ENCODE results near the gene ATG4C.
"Not testable (repeated sequence)": the region's sequence is repeated elsewhere in the genome, so short reads cannot be mapped to it uniquely, and the experiment has no call there.

Gene ATG4C

GRCh38 chr1:62759232-62759875, 24.6 kb upstream of the ATG4C start:
- H3K4me1 ChIP-seq (ENCODE audit: control insufficient read depth, insufficient read depth, low read length, poor library complexity, severe bottlenecking); H3K36me3 ChIP-seq (ENCODE audit: control insufficient read depth, insufficient read depth, low read length); H3K4me3 ChIP-seq (ENCODE audit: extremely low read depth, insufficient read depth, low read length, poor library complexity, severe bottlenecking); H3K9me3 ChIP-seq (ENCODE audit: control insufficient read depth, low read length); H3K27ac ChIP-seq (ENCODE audit: low read depth, low read length, severe bottlenecking): not testable (repeated sequence)
- 84 to 89% methylated on average over 2 of the region's 5 CpGs for WGBS, 2 experiments (ENCODE audit: insufficient coverage in 2 of 2)

GRCh38 chr1:62760021-62760782, 23.7 kb upstream of the ATG4C start:
- not testable (repeated sequence) for H3K9me3 ChIP-seq (ENCODE audit: control insufficient read depth, low read length); H3K4me3 ChIP-seq (ENCODE audit: extremely low read depth, insufficient read depth, low read length, poor library complexity, severe bottlenecking); H3K27ac ChIP-seq (ENCODE audit: low read depth, low read length, severe bottlenecking); H3K4me1 ChIP-seq (ENCODE audit: control insufficient read depth, insufficient read depth, low read length, poor library complexity, severe bottlenecking); H3K36me3 ChIP-seq (ENCODE audit: control insufficient read depth, insufficient read depth, low read length)
- WGBS, 2 experiments (ENCODE audit: insufficient coverage in 2 of 2) = 76 to 84% methylated on average over 2 to 3 of the region's 6 CpGs

GRCh38 chr1:62761223-62761870, 22.6 kb upstream of the ATG4C start:
- H3K36me3 ChIP-seq (ENCODE audit: control insufficient read depth, insufficient read depth, low read length); H3K4me3 ChIP-seq (ENCODE audit: extremely low read depth, insufficient read depth, low read length, poor library complexity, severe bottlenecking); H3K9me3 ChIP-seq (ENCODE audit: control insufficient read depth, low read length); H3K4me1 ChIP-seq (ENCODE audit: control insufficient read depth, insufficient read depth, low read length, poor library complexity, severe bottlenecking); H3K27ac ChIP-seq (ENCODE audit: low read depth, low read length, severe bottlenecking): not testable (repeated sequence)
- WGBS, 2 experiments (ENCODE audit: insufficient coverage in 2 of 2) = 94 to 96% methylated on average over 23 to 25 of the region's 30 CpGs

DNA sequence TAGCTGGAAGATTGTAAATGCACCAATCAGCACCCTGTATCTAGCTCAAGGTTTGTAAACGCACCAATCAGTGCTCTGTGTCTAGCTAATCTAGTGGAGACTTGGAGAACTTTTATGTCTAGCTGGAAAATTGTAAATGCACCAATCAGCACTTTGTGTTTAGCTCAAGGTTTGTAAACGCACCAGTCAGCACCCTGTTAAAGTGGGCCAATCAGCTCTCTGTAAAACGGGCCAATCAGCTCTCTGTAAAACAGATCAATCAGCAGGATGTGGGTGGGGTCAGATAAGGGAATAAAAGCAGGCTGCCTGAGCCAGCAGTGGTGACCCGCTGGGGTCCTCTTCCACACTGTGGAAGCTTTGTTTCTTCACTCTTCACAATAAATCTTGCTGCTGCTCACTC, 21.9 kb upstream of the ATG4C start:
- H3K4me1 ChIP-seq (ENCODE audit: control insufficient read depth, insufficient read depth, low read length, poor library complexity, severe bottlenecking); H3K36me3 ChIP-seq (ENCODE audit: control insufficient read depth, insufficient read depth, low read length); H3K27ac ChIP-seq (ENCODE audit: low read depth, low read length, severe bottlenecking); H3K9me3 ChIP-seq (ENCODE audit: control insufficient read depth, low read length); H3K4me3 ChIP-seq (ENCODE audit: extremely low read depth, insufficient read depth, low read length, poor library complexity, severe bottlenecking): not testable (repeated sequence)
- 84 to 94% methylated on average over 4 of the region's 4 CpGs for WGBS, 2 experiments (ENCODE audit: insufficient coverage in 2 of 2)

DNA sequence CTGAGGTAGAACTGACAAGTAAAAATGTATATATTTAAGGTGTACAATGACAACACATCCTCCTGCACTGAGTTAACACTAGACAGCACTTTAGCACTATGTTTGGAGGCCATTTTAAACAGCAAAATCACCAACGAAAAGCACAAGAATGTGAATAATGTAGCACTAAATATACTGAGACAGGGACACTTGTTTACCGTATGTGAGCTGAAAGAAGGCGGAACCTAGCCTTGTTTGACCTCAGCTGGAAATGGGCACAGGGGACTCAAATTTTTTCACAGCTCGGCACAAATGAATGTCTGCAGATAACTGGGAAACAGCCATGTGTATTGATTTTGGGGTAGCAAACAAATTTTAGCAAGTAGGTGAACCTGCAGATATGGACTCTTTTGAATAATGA, 18.0 kb upstream of the ATG4C start:
- Histone ChIP-seq H3K27ac (ENCODE audit: low read depth, low read length, severe bottlenecking) (no peak overlapping the region), H3K36me3 (ENCODE audit: control insufficient read depth, insufficient read depth, low read length) (no peaks in the 10 kb centered on the region), H3K4me3 (ENCODE audit: extremely low read depth, insufficient read depth, low read length, poor library complexity, severe bottlenecking) (no peak overlapping the region), H3K4me1 (ENCODE audit: control insufficient read depth, insufficient read depth, low read length, poor library complexity, severe bottlenecking) (no peaks in the 10 kb centered on the region), H3K9me3 (ENCODE audit: control insufficient read depth, low read length) (peaks cover 4% of the 10 kb centered on the region)
- WGBS, 2 experiments (ENCODE audit: insufficient coverage in 2 of 2) = 76 to 87% methylated on average over 2 of the region's 4 CpGs

DNA sequence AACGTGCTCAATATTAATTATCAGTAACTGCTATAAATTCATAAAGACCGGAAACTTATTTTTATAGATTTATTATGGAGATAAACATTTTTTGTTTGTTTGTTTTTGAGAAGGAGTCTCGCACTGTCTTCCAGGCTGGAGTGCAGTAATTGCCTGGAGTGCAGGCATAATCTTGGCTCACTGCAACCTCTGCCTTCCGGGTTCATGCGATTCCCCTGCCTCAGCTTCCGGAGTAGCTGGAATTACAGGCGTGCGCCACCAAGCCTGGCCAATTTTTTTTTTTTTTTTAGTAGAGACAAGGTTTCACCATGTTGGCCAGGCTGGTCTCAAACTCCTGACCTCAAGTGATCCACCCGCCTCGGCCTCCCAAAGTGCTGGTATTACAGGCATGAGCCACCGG, 15.4 kb upstream of the ATG4C start:
- WGBS, 2 experiments (ENCODE audit: insufficient coverage in 2 of 2) = 80 to 91% methylated on average over 5 of the region's 11 CpGs
- not testable (repeated sequence) for H3K4me1 ChIP-seq (ENCODE audit: control insufficient read depth, insufficient read depth, low read length, poor library complexity, severe bottlenecking); H3K36me3 ChIP-seq (ENCODE audit: control insufficient read depth, insufficient read depth, low read length); H3K9me3 ChIP-seq (ENCODE audit: control insufficient read depth, low read length); H3K27ac ChIP-seq (ENCODE audit: low read depth, low read length, severe bottlenecking); H3K4me3 ChIP-seq (ENCODE audit: extremely low read depth, insufficient read depth, low read length, poor library complexity, severe bottlenecking)

- no peaks in the 10 kb centered on the region for H3K36me3 ChIP-seq (ENCODE audit: control insufficient read depth, insufficient read depth, low read length)
- no peaks in the 10 kb centered on the region for H3K4me1 ChIP-seq (ENCODE audit: control insufficient read depth, insufficient read depth, low read length, poor library complexity, severe bottlenecking)
- WGBS, 2 experiments (ENCODE audit: insufficient coverage in 2 of 2) = 88 to 100% methylated on average over 1 of the region's 1 CpG
- H3K4me3 ChIP-seq (ENCODE audit: extremely low read depth, insufficient read depth, low read length, poor library complexity, severe bottlenecking) = no peak overlapping the region
- H3K9me3 ChIP-seq (ENCODE audit: control insufficient read depth, low read length) = peaks cover 4% of the 10 kb centered on the region
- H3K27ac ChIP-seq (ENCODE audit: low read depth, low read length, severe bottlenecking) = no peak overlapping the region
Observed at GRCh38 chr1:62772607-62773295, 11.2 kb upstream of the ATG4C start.

GRCh38 chr1:62774006-62774405, 9.9 kb upstream of the ATG4C start:
- H3K27ac ChIP-seq (ENCODE audit: low read depth, low read length, severe bottlenecking) = no peak overlapping the region
- H3K9me3 ChIP-seq (ENCODE audit: control insufficient read depth, low read length) = peaks cover 4% of the 10 kb centered on the region
- no peaks in the 10 kb centered on the region for H3K36me3 ChIP-seq (ENCODE audit: control insufficient read depth, insufficient read depth, low read length)
- no peaks in the 10 kb centered on the region for H3K4me1 ChIP-seq (ENCODE audit: control insufficient read depth, insufficient read depth, low read length, poor library complexity, severe bottlenecking)
- H3K4me3 ChIP-seq (ENCODE audit: extremely low read depth, insufficient read depth, low read length, poor library complexity, severe bottlenecking) = no peak overlapping the region
- 100% methylated on average over 2 of the region's 2 CpGs; no CpG with 5 or more reads in 1 of the 2 experiments for WGBS, 2 experiments (ENCODE audit: insufficient coverage in 2 of 2)

DNA sequence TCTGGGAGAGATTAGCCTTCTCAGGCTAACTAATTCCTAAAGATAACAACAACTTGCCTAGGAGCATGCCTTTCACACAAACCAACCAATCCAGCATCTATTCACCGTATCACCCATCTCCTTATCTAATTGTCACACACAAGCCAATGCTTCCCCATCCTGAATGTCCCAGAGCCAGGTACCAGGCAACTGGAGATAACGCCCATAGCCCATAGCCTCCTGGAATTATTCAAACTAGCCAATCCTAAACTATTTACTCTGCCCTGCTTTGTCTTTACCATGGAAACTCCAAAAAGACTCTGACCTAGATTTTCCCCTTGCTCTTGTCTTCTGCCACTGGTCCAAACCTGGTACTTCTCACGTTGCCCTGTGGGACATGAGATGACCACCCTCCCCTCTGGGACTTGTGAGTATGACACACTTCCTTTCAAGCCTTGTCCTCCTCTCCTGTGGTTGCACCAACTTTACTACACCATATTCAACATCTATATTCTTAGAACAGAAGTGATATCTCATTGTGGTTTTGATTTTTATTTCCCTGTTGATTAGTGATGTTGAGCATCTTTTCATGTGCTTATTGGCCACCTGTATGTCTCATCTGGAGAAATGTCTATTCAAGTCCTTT, 8.8 kb upstream of the ATG4C start:
- no peak overlapping the region for H3K27ac ChIP-seq (ENCODE audit: low read depth, low read length, severe bottlenecking)
- 84 to 93% methylated on average over 3 of the region's 3 CpGs for WGBS, 2 experiments (ENCODE audit: insufficient coverage in 2 of 2)
- H3K4me1 ChIP-seq (ENCODE audit: control insufficient read depth, insufficient read depth, low read length, poor library complexity, severe bottlenecking) = no peaks in the 10 kb centered on the region
- no peaks in the 10 kb centered on the region for H3K36me3 ChIP-seq (ENCODE audit: control insufficient read depth, insufficient read depth, low read length)
- H3K4me3 ChIP-seq (ENCODE audit: extremely low read depth, insufficient read depth, low read length, poor library complexity, severe bottlenecking) = no peak overlapping the region
- H3K9me3 ChIP-seq (ENCODE audit: control insufficient read depth, low read length) = peaks cover 3% of the 10 kb centered on the region

- H3K27ac ChIP-seq (ENCODE audit: low read depth, low read length, severe bottlenecking) = no peak overlapping the region
- H3K9me3 ChIP-seq (ENCODE audit: control insufficient read depth, low read length) = no peaks in the 10 kb centered on the region
- WGBS, 2 experiments (ENCODE audit: insufficient coverage in 2 of 2) = 100% methylated on average over 1 of the region's 2 CpGs; no CpG with 5 or more reads in 1 of the 2 experiments
- H3K4me3 ChIP-seq (ENCODE audit: extremely low read depth, insufficient read depth, low read length, poor library complexity, severe bottlenecking) = no peak overlapping the region
- no peaks in the 10 kb centered on the region for H3K36me3 ChIP-seq (ENCODE audit: control insufficient read depth, insufficient read depth, low read length)
- H3K4me1 ChIP-seq (ENCODE audit: control insufficient read depth, insufficient read depth, low read length, poor library complexity, severe bottlenecking) = no peaks in the 10 kb centered on the region
Observed at GRCh38 chr1:62778208-62778607, 5.7 kb upstream of the ATG4C start.
